Prostate gland (tissue), 2 donors: ENCODE results near the gene ROCK1. TPM values are rescaled to one million over a fixed set of nuclear protein-coding genes. Genes with fewer than 3 reads are reported as not detected.

Source experiments
- DNase-seq: peaks from one replicate; pipeline ENCODE4 v3.0.0-alpha.2; 2019; ENCODE audit warnings: low spot score
- H3K27ac ChIP-seq, 2 donors: fragments of 200-600 bp; sonication (generic); 2 replicates each; pipeline ENCODE4 v1.5.1; 2017 to 2019
- H3K27me3 ChIP-seq: fragments of 200-600 bp; sonication (generic); replicated peaks from 2 replicates; pipeline ENCODE4 v1.5.1; 2019; ENCODE audit not compliant: insufficient read depth
- H3K36me3 ChIP-seq, 2 donors: fragments of 200-600 bp; sonication (generic); 1 replicate in 1 of 2; 2 replicates in 1 of 2; pipeline versions ENCODE4 v1.5.1 to v1.8.1; 2017 to 2019
- H3K4me1 ChIP-seq: fragments of 200-600 bp; sonication (generic); replicated peaks from 2 replicates; pipeline ENCODE4 v1.5.1; 2019
- H3K4me3 ChIP-seq, 2 donors: fragments of 200-600 bp; sonication (generic); 2 replicates each; pipeline ENCODE4 v1.5.1; 2017 to 2019
- H3K9me3 ChIP-seq: fragments of 200-600 bp; sonication (generic); 2 replicates; pipeline ENCODE4 v1.5.1; 2017
- CTCF ChIP-seq, 4 experiments: fragments of 200-600 bp in 2 of 4; fragments of 450-650 bp in 2 of 4; sonication (generic) in 2 of 4; IDR thresholded peaks; 1 replicate in 3 of 4; 2 replicates in 1 of 4; pipeline ENCODE4 v1.5.1; 2016 to 2019; ENCODE audit warnings: antibody characterized with exemption in 4 of 4, mild to moderate bottlenecking in 2 of 4, moderate library complexity in 2 of 4
- POLR2A ChIP-seq: fragments of 450-650 bp; IDR thresholded peaks from one replicate; pipeline ENCODE4 v1.6.1; 2016; ENCODE audit warnings: antibody characterized with exemption, mild to moderate bottlenecking
- POLR2AphosphoS5 ChIP-seq: sonication (generic); formaldehyde crosslinking; IDR thresholded peaks from one replicate; pipeline ENCODE4 v1.6.1; 2017; ENCODE audit warnings: antibody characterized with exemption
- WGBS: methylation state at CpG from one replicate; pipeline ENCODE4 v1.1.5; 2018; 5-methylcytosine and 5-hydroxymethylcytosine counted together
- intact Hi-C: fragments of 100-400 bp; cut with DNase I; formaldehyde crosslinking; loops from one replicate; pipeline ENCODE4 v1.14.2; 2022
- total RNA-seq, 2 donors: library from RNA; depleted of rRNA; stranded (reverse); fragments of >200 nt; gene quantifications; one replicate each; pipeline ENCODE4 v1.1.0, GENCODE V29; 2016

ROCK1 gene
- total RNA-seq, 2 donors from 2014 or later = 32.2 to 35.2 TPM

DNA sequence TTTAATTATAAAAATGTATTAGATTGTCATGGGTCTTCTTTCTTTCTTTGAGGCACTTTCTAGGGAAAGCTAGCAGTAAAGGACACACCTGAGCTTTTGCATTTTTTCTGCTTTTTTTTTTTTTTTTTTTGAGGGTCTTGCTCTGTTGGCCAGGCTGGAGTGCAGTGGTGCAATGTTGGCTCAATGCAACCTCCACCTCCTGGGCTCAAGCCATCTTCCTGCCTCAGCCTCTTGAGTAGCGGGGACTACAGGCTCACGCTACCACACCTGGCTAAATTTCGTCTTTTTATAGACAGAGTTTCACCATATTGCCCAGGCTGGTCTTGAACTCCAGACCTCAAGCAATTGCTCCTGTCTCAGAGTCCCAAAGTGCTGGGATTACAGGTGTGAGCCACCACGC is 40.5 kb downstream of the ROCK1 start:
- DNase-seq = no peak
- H3K4me3 ChIP-seq = no peak overlapping the region
- 98% methylated on average over 4 of the region's 4 CpGs for WGBS
- H3K27me3 ChIP-seq = no peaks in the 10 kb centered on the region
- H3K27ac ChIP-seq = no peak overlapping the region
- TF ChIP-seq CTCF (IDR thresholded peaks at IDR 0.05) (no peak), POLR2AphosphoS5 (no peak), POLR2A (no peak)
- no peaks in the 10 kb centered on the region for H3K36me3 ChIP-seq
- H3K9me3 ChIP-seq = no peaks in the 10 kb centered on the region
- peaks cover 8% of the 10 kb centered on the region for H3K4me1 ChIP-seq
- intact Hi-C loops = no loop called here

DNA sequence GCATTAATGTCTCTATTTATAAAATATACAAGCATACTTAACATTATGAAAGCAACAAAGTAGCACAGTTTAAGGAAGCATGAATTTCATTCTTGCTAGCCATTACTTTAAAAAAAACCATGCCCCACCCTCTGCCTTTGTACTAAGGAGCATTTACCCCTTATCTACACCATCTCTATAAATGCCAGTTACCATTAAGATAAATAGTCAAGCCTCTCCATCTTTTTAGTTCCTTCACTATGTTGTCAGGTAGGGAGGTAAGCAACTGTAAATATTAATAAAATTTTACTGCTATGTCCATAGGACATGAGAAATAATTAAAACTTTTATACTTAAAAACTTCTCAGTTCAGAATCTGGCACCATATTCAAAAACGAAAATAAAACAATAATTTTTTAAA is 42.1 kb downstream of the ROCK1 start:
- Histone ChIP-seq H3K4me1 (peaks cover 2% of the 10 kb centered on the region), H3K27ac (no peak overlapping the region), H3K4me3 (no peak overlapping the region), H3K27me3 (no peaks in the 10 kb centered on the region), H3K9me3 (no peaks in the 10 kb centered on the region), H3K36me3 (no peaks in the 10 kb centered on the region)
- WGBS = 62% methylated on average over 1 of the region's 1 CpG
- DNase-seq = no peak
- TF ChIP-seq POLR2A = no peak
- no peak for TF ChIP-seq POLR2AphosphoS5
- TF ChIP-seq CTCF (IDR thresholded peaks at IDR 0.05) = no peak
- intact Hi-C loops = no loop called here

DNA sequence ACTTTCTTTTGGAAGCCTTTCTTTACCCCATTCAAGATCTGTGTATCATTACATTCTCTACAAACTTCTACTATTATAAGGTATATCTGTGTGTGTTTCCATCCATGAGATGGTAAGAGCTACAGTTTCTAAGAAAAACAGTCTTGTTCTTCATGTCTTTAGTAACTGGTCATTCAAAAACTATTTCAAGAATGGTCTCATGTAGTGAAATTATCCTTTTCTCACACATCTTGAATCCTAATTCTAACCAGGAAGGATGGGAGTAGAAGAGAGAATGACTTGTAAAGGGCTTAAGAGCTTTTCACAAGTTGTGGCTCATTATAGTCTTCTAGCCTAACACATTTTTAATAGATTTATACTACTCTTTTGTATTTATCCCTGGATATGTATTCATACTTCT is 47.3 kb downstream of the ROCK1 start:
- no peak overlapping the region for H3K4me3 ChIP-seq
- H3K36me3 ChIP-seq = no peaks in the 10 kb centered on the region
- DNase-seq = no peak
- H3K4me1 ChIP-seq = no peaks in the 10 kb centered on the region
- no peaks in the 10 kb centered on the region for H3K9me3 ChIP-seq
- TF ChIP-seq CTCF (IDR thresholded peaks at IDR 0.05) = no peak
- TF ChIP-seq POLR2AphosphoS5 = no peak
- no peak for TF ChIP-seq POLR2A
- intact Hi-C loops = no loop called here
- H3K27ac ChIP-seq = no peak overlapping the region
- no peaks in the 10 kb centered on the region for H3K27me3 ChIP-seq

DNA sequence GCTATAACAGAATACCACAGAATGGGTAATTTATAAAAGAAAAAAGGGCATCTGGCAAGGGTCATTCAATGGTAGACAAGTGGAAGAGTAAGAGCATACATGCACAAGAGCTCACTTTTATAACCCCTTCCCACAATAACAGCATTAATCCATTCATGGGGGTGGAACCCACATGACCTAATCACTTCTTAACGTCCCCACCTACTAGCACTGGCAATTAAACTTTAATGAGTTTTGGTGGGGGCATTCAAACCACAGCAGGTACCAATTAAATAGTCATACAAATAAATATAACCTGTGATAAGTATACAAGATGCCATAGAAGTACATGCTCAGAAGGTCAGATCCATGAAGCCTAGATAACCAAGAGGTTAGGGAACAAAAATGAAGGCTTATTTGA is 48.6 kb downstream of the ROCK1 start:
- Histone ChIP-seq H3K4me3 (no peak overlapping the region), H3K36me3 (no peaks in the 10 kb centered on the region), H3K27ac (no peak overlapping the region), H3K27me3 (no peaks in the 10 kb centered on the region), H3K9me3 (no peaks in the 10 kb centered on the region), H3K4me1 (no peaks in the 10 kb centered on the region)
- 24% methylated on average over 1 of the region's 1 CpG for WGBS
- DNase-seq = no peak
- intact Hi-C loops = no loop called here
- TF ChIP-seq CTCF (IDR thresholded peaks at IDR 0.05) (no peak), POLR2A (no peak), POLR2AphosphoS5 (no peak)

DNA sequence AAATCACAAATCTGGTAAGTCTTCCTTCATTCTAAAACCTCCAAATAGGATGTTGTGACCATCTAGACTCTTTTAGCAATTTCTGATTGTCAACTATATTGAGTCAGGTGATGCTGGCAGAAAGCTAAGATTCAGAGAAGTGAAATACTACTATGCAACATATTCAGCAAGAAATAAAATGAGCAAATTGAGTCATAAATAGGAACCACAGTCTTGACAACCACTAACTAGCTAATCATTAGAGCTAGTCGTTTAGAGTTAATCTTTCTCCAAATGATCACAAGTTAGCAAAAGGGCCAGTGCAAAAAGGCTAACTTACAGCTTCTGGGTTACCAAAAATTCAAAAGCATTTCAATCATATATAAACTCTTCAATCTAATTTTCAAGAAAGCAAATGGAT is 54.5 kb downstream of the ROCK1 start:
- Histone ChIP-seq H3K36me3 (no peaks in the 10 kb centered on the region), H3K9me3 (no peaks in the 10 kb centered on the region), H3K4me3 (no peak overlapping the region), H3K27ac (no peak overlapping the region), H3K27me3 (no peaks in the 10 kb centered on the region), H3K4me1 (no peaks in the 10 kb centered on the region)
- no peak for DNase-seq
- TF ChIP-seq CTCF (IDR thresholded peaks at IDR 0.05) (no peak), POLR2AphosphoS5 (no peak)
- WGBS = 92% methylated on average over 1 of the region's 1 CpG
- intact Hi-C loops = loop anchor here (10.0 kb wide), 1 partner anchor 48 kb away; no protein-coding TSS in a partner anchor
